Measurements from ENCODE around the gene KRT15. TPM values are rescaled to one million over a fixed set of nuclear protein-coding genes. Genes with fewer than 3 reads are reported as not detected.

KRT15 gene
- total RNA-seq, 4 donors from 2014 or later, result 0.42 to 4.2 (median 0.78) TPM; not detected in 1

GRCh38 chr17:41539071-41539492 lies 20.4 kb upstream of the KRT15 start:
- Histone ChIP-seq H3K9me3 (no peaks in the 10 kb centered on the region), H3K4me3 (no peak overlapping the region), H3K4me1 (peaks cover 0 to 3% (median 0%) of the 10 kb centered on the region in 4 donors), H3K27me3 (no peaks in the 10 kb centered on the region), H3K27ac (peak overlapping the region in 1 of 4 donors; percentile 40), H3K36me3 (no peaks in the 10 kb centered on the region)
- no peak for TF ChIP-seq POLR2A (IDR thresholded peaks at IDR 0.05)
- TF ChIP-seq, protein P1, sequence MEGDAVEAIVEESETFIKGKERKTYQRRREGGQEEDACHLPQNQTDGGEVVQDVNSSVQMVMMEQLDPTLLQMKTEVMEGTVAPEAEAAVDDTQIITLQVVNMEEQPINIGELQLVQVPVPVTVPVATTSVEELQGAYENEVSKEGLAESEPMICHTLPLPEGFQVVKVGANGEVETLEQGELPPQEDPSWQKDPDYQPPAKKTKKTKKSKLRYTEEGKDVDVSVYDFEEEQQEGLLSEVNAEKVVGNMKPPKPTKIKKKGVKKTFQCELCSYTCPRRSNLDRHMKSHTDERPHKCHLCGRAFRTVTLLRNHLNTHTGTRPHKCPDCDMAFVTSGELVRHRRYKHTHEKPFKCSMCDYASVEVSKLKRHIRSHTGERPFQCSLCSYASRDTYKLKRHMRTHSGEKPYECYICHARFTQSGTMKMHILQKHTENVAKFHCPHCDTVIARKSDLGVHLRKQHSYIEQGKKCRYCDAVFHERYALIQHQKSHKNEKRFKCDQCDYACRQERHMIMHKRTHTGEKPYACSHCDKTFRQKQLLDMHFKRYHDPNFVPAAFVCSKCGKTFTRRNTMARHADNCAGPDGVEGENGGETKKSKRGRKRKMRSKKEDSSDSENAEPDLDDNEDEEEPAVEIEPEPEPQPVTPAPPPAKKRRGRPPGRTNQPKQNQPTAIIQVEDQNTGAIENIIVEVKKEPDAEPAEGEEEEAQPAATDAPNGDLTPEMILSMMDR (IDR thresholded peaks at IDR 0.05), result no peak
- TF ChIP-seq EP300 (IDR thresholded peaks at IDR 0.05), result no peak
- WGBS, 2 donors, result 58 to 84% methylated on average over 5 of the region's 5 CpGs
- no peak for DNase-seq (ENCODE audit: low spot score in 2 of 2)

GRCh38 chr17:41538565-41538991 lies 19.9 kb upstream of the KRT15 start:
- WGBS, 2 donors, result 74 to 78% methylated on average over 5 of the region's 5 CpGs
- no peak for DNase-seq (ENCODE audit: low spot score in 2 of 2)
- Histone ChIP-seq H3K9me3 (no peaks in the 10 kb centered on the region), H3K4me1 (peaks cover 0 to 3% (median 0%) of the 10 kb centered on the region in 4 donors), H3K27me3 (no peaks in the 10 kb centered on the region), H3K4me3 (no peak overlapping the region), H3K36me3 (no peaks in the 10 kb centered on the region), H3K27ac (peak overlapping the region in 1 of 4 donors; percentile 40)
- TF ChIP-seq EP300 (IDR thresholded peaks at IDR 0.05), result no peak
- no peak for TF ChIP-seq POLR2A (IDR thresholded peaks at IDR 0.05)
- TF ChIP-seq, protein P1 (IDR thresholded peaks at IDR 0.05), result no peak

- no peak overlapping the region for H3K4me3 ChIP-seq
- no peak for DNase-seq (ENCODE audit: low spot score in 2 of 2)
- WGBS, 2 donors, result 91 to 98% methylated on average over 9 of the region's 9 CpGs
- H3K9me3 ChIP-seq, result no peaks in the 10 kb centered on the region
- no peaks in the 10 kb centered on the region for H3K27me3 ChIP-seq
- H3K4me1 ChIP-seq, result peaks cover 0 to 3% (median 0%) of the 10 kb centered on the region in 4 donors
- H3K27ac ChIP-seq, result no peak overlapping the region
- no peak for TF ChIP-seq EP300 (IDR thresholded peaks at IDR 0.05)
- TF ChIP-seq, protein P1 (IDR thresholded peaks at IDR 0.05), result no peak
- TF ChIP-seq POLR2A (IDR thresholded peaks at IDR 0.05), result no peak
- no peaks in the 10 kb centered on the region for H3K36me3 ChIP-seq
These were observed 19.3 kb upstream of the KRT15 start for GRCh38 chr17:41537990-41538389.

- Histone ChIP-seq H3K27ac (no peak overlapping the region), H3K4me3 (no peak overlapping the region), H3K27me3 (no peaks in the 10 kb centered on the region), H3K9me3 (no peaks in the 10 kb centered on the region), H3K36me3 (no peaks in the 10 kb centered on the region), H3K4me1 (peaks cover 0 to 3% (median 0%) of the 10 kb centered on the region in 4 donors)
- TF ChIP-seq EP300 (IDR thresholded peaks at IDR 0.05), result no peak
- no peak for TF ChIP-seq POLR2A (IDR thresholded peaks at IDR 0.05)
- TF ChIP-seq, protein P1 (IDR thresholded peaks at IDR 0.05), result no peak
- DNase-seq (ENCODE audit: low spot score in 2 of 2), result no peak
- 76 to 82% methylated on average over 7 of the region's 7 CpGs for WGBS, 2 donors
These were observed 18.9 kb upstream of the KRT15 start for GRCh38 chr17:41537614-41537954.

DNA sequence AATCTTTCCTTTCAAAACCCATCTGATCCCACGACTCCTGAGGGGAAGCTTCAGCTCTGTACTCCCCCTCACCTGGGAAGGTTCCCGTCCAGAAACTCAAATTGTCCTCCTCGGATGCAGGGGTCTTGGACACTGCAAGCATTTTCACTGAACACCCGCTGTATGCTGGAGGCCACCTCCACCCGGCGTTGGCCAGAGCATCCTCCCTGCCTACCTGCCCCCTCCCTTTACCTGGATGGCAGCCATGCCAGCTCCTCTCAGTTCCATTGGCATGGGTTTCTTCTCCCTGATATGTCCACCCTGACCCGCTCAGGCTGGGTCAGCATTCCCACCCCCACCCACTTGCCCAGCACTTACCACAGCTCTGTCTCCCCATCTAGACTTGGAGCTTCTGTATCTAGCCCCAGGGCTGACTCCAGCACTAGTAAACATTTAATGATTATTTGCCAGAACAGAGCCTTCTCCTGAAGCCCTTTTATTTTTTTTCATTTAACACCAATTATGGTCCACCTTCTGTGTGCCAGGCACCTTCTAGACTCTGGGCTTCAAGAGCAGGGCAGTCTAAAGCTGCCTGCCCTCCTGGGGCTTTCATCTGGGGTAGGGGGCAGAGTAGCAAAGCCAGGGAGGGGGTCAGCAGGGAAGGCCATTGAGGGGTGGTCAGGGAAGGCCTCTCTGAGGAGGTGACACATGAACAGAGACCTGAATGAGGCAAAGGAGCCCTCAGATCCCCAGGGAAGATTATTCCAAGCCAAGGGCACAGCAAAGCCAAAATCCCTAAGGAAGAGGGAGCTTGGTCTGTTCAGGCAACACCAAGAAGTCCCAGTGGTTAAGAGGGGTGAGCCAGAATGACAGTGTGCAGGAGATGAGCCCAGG lies 18.3 kb upstream of the KRT15 start:
- DNase-seq (ENCODE audit: low spot score in 2 of 2), result no peak
- 91% methylated on average over 7 of the region's 7 CpGs for WGBS, 2 donors
- no peak overlapping the region for H3K27ac ChIP-seq
- no peaks in the 10 kb centered on the region for H3K9me3 ChIP-seq
- no peaks in the 10 kb centered on the region for H3K36me3 ChIP-seq
- peaks cover 0 to 3% (median 0%) of the 10 kb centered on the region in 4 donors for H3K4me1 ChIP-seq
- no peaks in the 10 kb centered on the region for H3K27me3 ChIP-seq
- TF ChIP-seq POLR2A (IDR thresholded peaks at IDR 0.05), result no peak
- TF ChIP-seq EP300 (IDR thresholded peaks at IDR 0.05), result no peak
- TF ChIP-seq, protein P1 (IDR thresholded peaks at IDR 0.05), result no peak
- H3K4me3 ChIP-seq, result no peak overlapping the region

Measured in tibial nerve (tissue), 4 donors.